Spleen (tissue), 7 donors: ENCODE measurements around the gene CLMP.

Experiments used
- POLR2A ChIP-seq, 3 donors: fragments of 450-650 bp; IDR thresholded peaks; one replicate each; pipeline ENCODE4 v1.5.1; 2017; ENCODE audit warnings: antibody characterized with exemption in 3 of 3, mild to moderate bottlenecking in 1 of 3
- TF ChIP-seq, protein P1 (sequence below), 11 experiments: fragments of 200-600 bp in 7 of 11; fragments of 450-650 bp in 4 of 11; sonication (generic) in 4 of 11; IDR thresholded peaks in 8 of 11; conservative IDR thresholded peaks in 3 of 11; 1 replicate in 7 of 11; 2 replicates in 4 of 11; pipeline versions ENCODE4 v1.4.0 to v1.8.0; 2016 to 2021; ENCODE audit warnings: antibody characterized with exemption in 11 of 11, inconsistent platforms in 4 of 11, mild to moderate bottlenecking in 1 of 11
- donor health status: DM: no; HTN: no; CAD: no; lungs with moderate emphysema.
- donor health status: DM: no; HTN: no; CAD: no.
- donor health status: DM: no; HTN: no; CAD: no.

DNA sequence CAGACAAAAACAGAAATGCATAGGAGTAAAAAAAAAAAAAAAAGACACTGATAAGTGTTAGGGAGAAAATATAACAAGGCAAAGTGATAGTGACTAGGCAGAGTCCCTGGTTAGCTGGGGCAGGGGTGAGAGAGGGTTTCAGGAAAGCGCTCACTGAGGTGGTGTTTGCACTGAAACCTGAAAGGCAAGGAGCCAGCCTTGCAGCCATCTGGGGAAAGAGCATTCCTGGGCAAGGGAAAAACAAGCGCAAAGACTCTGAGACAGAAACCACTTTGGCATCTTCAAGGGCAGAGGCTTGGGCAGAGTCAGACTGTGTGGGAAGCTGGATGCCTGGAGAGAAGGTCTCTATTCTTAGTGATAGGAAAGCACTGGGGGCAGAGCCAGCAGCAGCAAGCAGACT is 14.5 kb downstream of the CLMP start:
- TF ChIP-seq, protein P1, sequence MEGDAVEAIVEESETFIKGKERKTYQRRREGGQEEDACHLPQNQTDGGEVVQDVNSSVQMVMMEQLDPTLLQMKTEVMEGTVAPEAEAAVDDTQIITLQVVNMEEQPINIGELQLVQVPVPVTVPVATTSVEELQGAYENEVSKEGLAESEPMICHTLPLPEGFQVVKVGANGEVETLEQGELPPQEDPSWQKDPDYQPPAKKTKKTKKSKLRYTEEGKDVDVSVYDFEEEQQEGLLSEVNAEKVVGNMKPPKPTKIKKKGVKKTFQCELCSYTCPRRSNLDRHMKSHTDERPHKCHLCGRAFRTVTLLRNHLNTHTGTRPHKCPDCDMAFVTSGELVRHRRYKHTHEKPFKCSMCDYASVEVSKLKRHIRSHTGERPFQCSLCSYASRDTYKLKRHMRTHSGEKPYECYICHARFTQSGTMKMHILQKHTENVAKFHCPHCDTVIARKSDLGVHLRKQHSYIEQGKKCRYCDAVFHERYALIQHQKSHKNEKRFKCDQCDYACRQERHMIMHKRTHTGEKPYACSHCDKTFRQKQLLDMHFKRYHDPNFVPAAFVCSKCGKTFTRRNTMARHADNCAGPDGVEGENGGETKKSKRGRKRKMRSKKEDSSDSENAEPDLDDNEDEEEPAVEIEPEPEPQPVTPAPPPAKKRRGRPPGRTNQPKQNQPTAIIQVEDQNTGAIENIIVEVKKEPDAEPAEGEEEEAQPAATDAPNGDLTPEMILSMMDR (IDR thresholded peaks at IDR 0.05 in 8 of 11, conservative IDR thresholded peaks at IDR 0.05 in 3 of 11), result no peak
- TF ChIP-seq POLR2A (IDR thresholded peaks at IDR 0.05), result no peak
